DND-41 (cell line): Measurements from ENCODE around the gene USP10.

Experiments
- CTCF ChIP-seq: IDR thresholded peaks from 2 replicates; pipeline ENCODE4 v1.5.1; 2012; ENCODE audit warnings: borderline replicate concordance, low read length, moderate library complexity, mild to moderate bottlenecking; ENCODE audit not compliant: poor library complexity, severe bottlenecking; ENCODE audit errors: extremely low read depth
- EZH2 ChIP-seq: IDR thresholded peaks from 3 replicates; pipeline ENCODE4 v1.6.1; 2012; ENCODE audit warnings: borderline replicate concordance, low read depth, mild to moderate bottlenecking, moderate library complexity, low read length, inconsistent platforms; ENCODE audit not compliant: severe bottlenecking

GRCh38 chr16:84800158-84800978 lies 100.6 kb downstream of the USP10 start:
- TF ChIP-seq CTCF (no peak), EZH2 (no peak)
